Activated naive CD8-positive, alpha-beta T cell treated with anti-CD3 and anti-CD28 coated beads, Interleukin-2, amount 50 U/mL, for 24 hours (primary cell): Measurements from ENCODE around the gene MBOAT2.

Experiments
- ATAC-seq: fragments of 150-1000 bp; cut with Tn5 transposase; one replicate; pipeline ENCODE4 v1.10.0; 2021
- DNase-seq: peaks from one replicate; pipeline ENCODE4 v3.0.0; 2021
- H3K27ac Mint-ChIP-seq: one replicate; pipeline ENCODE4 v1.8.0; 2021; ENCODE audit warnings: mild to moderate bottlenecking, mixed read lengths
- H3K27me3 Mint-ChIP-seq: one replicate; pipeline ENCODE4 v1.8.0; 2021; ENCODE audit warnings: mixed read lengths
- H3K36me3 Mint-ChIP-seq: one replicate; pipeline ENCODE4 v1.8.0; 2021; ENCODE audit warnings: low read depth, mixed read lengths
- H3K4me1 Mint-ChIP-seq: one replicate; pipeline ENCODE4 v1.8.0; 2021; ENCODE audit warnings: mixed read lengths
- H3K4me3 Mint-ChIP-seq: one replicate; pipeline ENCODE4 v1.8.0; 2021; ENCODE audit warnings: mild to moderate bottlenecking, moderate library complexity, mixed read lengths
- H3K9me3 Mint-ChIP-seq: one replicate; pipeline ENCODE4 v1.8.0; 2021; ENCODE audit warnings: mixed read lengths

MBOAT2 gene

DNA sequence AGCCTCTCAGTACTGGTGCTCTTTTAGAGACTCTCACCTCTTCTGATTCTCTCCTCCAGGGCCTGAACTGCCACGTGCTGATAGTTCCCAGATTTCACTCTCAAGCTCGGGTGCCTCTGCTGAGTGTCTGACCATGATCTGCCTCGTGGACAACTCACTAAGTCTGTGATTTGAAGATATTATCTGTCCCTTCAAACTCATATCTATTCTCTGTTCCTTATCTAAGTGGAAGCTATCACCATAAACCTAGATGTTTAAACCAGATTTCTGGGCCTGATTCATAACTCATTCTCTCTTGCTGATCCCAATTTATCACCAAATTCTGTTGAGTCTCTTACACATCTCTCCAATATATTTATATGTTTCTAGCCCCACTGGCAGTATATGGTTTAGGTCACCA is 136.1 kb downstream of the MBOAT2 start:
- H3K27ac Mint-ChIP-seq: no peak overlapping the region
- no peaks in the 10 kb centered on the region for H3K4me1 Mint-ChIP-seq
- H3K9me3 Mint-ChIP-seq: no peaks in the 10 kb centered on the region
- ATAC-seq (no peak), DNase-seq (no peak)
- no peaks in the 10 kb centered on the region for H3K27me3 Mint-ChIP-seq
- H3K36me3 Mint-ChIP-seq: no peaks in the 10 kb centered on the region
- H3K4me3 Mint-ChIP-seq: no peak overlapping the region

DNA sequence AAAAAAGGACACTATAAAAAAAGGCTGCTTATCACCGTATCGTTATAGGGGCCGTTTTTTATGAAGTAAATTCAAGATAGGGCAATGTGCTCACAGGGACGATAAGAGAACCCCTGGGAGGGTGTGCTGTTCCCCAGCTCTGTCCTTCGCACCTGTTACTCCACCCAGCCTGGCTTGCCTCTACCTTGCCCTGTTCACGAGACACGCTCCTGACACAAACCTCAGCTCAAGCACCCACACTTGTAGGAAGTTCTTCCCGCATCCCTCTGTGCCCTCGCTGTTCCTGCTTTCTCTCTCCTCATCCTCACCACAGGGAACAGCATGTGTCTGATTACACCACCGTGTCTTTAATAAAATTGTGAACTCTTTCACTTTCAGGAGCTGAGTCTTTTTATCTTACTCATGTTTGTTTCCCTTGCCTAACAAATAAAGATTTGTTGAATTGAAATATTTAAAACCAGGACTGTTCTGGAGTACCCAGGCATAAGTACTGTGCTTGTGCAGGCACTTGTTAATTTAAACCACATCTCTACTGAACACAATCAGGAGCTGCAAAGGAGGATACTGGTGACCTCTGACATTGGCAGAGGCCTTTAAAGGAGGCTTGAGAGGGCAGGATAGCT is 140.0 kb downstream of the MBOAT2 start:
- Mint-ChIP-seq H3K36me3 (no peaks in the 10 kb centered on the region), H3K4me1 (no peaks in the 10 kb centered on the region)

DNA sequence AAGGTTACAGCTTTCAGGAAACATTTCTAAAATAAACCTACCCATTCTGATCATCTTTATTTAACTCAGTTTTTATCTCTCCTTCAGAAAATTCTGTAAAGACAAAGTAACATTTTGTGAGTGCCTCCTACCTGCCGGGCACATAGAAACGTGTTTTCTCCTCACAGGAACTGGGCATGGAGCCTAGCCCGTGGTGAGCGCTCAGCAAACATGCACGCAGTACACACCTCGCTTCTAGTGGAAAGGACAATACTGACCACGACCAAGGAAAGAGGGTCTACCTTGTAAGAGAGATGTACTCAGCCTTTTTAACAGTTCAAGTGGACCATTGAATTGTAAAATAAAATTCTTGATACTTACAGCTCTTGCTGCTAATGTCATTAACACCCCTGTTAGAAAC is 141.3 kb downstream of the MBOAT2 start:
- Mint-ChIP-seq H3K36me3 (no peaks in the 10 kb centered on the region), H3K27me3 (no peaks in the 10 kb centered on the region), H3K9me3 (no peaks in the 10 kb centered on the region), H3K4me3 (no peak overlapping the region), H3K4me1 (no peaks in the 10 kb centered on the region), H3K27ac (no peak overlapping the region)
- no peak for DNase-seq
- no peak for ATAC-seq

More for the DNA sequence above, 140.0 kb downstream of the MBOAT2 start:
- Mint-ChIP-seq H3K27me3 (no peaks in the 10 kb centered on the region), H3K27ac (no peak overlapping the region), H3K9me3 (no peaks in the 10 kb centered on the region), H3K4me3 (no peak overlapping the region)
- DNase-seq (no peak), ATAC-seq (no peak)

DNA sequence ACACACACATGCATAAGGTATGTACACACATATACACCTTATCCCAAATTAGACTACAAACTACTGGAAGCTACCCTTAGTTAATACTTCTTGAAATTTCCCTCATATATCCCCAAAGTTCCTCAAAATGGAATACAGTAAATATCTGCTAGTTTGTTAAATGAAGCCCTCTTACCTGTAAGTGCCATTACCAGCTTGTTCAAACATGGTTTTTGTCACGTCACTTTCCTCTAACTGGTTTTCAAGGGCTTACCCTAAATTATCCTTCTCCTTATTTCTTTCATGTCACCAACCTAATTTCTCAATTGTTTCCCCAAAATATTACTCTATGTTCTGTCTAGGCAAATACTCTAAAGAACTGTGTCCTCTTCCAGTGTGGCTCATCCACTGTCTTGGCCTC is 141.7 kb downstream of the MBOAT2 start:
- Mint-ChIP-seq H3K4me1 (no peaks in the 10 kb centered on the region), H3K27ac (no peak overlapping the region), H3K4me3 (no peak overlapping the region), H3K27me3 (no peaks in the 10 kb centered on the region), H3K36me3 (no peaks in the 10 kb centered on the region), H3K9me3 (no peaks in the 10 kb centered on the region)
- ATAC-seq: no peak
- DNase-seq: no peak

DNA sequence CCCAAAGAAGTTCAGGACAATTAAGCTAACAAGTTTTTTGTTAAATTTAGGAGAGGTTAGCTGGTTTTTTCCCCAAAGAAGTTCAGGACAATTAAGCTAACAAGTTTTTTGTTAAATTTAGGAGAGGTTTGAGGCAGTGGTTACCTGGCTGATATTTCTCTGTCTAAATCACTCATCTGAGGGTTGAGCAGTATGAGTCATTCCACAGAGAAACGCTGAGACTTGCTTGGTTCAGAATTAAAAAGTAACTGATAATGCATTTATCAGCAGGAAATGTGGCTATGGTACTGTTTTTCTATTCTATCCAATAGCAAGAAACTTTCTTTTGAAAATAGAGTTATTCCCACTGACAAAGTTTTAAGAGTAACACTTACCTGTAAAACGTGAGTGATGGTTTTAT is 143.2 kb downstream of the MBOAT2 start:
- no peaks in the 10 kb centered on the region for H3K4me1 Mint-ChIP-seq
- no peaks in the 10 kb centered on the region for H3K27me3 Mint-ChIP-seq
- H3K4me3 Mint-ChIP-seq: no peak overlapping the region
- no peaks in the 10 kb centered on the region for H3K36me3 Mint-ChIP-seq
- no peak overlapping the region for H3K27ac Mint-ChIP-seq
- ATAC-seq (no peak), DNase-seq (no peak)
- H3K9me3 Mint-ChIP-seq: no peaks in the 10 kb centered on the region

DNA sequence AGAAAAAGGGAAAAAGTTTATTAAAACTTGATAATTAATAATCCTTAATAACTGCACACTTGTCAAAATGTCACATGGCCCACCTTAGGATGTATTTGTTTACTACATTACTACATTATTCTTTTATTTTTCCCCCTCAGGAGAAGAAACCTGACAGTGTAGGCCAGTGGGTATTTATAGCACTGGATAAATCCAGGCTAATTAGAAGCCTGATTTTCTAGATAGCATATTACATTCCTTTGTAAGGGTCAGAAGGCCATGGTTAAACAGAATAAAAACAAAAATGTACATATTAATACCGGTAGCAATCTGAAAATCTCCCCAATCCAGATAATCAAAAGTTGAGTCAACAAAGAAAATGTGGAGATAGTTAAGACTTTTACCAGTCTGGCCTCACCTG is 144.6 kb downstream of the MBOAT2 start:
- H3K36me3 Mint-ChIP-seq: no peaks in the 10 kb centered on the region
- DNase-seq (no peak), ATAC-seq (no peak)
- H3K4me1 Mint-ChIP-seq: no peaks in the 10 kb centered on the region
- no peaks in the 10 kb centered on the region for H3K9me3 Mint-ChIP-seq
- H3K27ac Mint-ChIP-seq: no peak overlapping the region
- no peak overlapping the region for H3K4me3 Mint-ChIP-seq
- H3K27me3 Mint-ChIP-seq: no peaks in the 10 kb centered on the region

DNA sequence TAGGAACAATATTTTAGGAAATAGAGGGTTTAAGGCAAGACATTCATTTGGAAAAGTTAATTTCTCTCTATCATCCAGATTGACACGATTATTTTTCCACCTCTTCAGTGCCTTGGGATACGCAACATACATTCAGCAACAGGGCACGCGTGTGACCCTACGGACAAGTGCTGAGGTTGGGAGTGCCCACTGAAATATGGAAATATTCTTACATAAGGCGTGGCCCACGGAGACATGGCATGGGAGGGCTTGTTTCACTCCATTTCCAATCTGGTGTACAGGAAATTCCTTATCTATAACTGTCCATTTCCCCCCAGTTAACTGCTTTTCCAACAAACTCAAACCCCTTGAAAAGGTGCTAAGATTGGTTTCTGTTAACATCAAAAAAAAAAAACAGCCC is 145.2 kb downstream of the MBOAT2 start:
- no peak for ATAC-seq
- Mint-ChIP-seq H3K27ac (no peak overlapping the region), H3K4me3 (no peak overlapping the region), H3K4me1 (no peaks in the 10 kb centered on the region), H3K9me3 (no peaks in the 10 kb centered on the region), H3K27me3 (no peaks in the 10 kb centered on the region), H3K36me3 (no peaks in the 10 kb centered on the region)
- DNase-seq: no peak

DNA sequence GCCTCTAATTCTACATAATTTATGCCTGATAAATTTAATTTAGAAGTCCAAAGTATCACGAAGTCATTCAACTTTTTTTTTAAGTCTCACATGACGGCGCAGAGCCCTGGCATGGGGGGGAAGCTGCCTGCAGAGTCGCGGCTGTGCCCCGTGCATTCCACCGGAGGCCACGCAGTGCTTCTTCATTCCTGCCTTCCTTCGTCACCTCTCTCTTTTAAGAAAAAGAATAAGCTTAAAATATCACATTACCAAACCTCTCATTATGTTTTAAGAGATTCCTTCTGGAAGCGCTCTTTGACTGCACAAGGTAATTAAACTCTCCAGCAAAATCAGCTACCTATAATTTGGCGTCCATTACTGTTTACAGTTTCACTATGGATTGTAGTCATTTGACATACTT is 145.8 kb downstream of the MBOAT2 start:
- Mint-ChIP-seq H3K27ac (no peak overlapping the region), H3K9me3 (no peaks in the 10 kb centered on the region), H3K27me3 (no peaks in the 10 kb centered on the region), H3K36me3 (no peaks in the 10 kb centered on the region), H3K4me1 (no peaks in the 10 kb centered on the region), H3K4me3 (no peak overlapping the region)
- no peak for DNase-seq
- ATAC-seq: no peak

DNA sequence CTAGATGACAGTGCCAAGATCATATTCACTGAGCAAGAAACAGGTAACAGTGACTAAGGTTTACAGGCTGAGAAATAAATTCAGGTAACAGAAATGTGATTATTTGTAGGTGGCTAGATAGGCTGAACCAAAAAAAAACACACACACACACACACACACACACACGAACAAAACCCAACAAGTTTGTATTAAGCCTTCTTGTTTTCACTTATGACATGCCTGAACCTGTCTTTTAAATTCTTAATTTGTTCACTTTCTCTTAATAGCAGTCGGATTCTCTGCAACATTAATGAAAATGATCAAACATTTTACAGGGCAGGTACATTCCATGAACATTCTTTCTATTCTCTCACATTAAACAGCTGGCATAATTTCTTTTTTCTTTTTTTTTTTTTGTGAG is 147.3 kb downstream of the MBOAT2 start:
- Mint-ChIP-seq H3K9me3 (no peaks in the 10 kb centered on the region), H3K36me3 (no peaks in the 10 kb centered on the region), H3K4me1 (no peaks in the 10 kb centered on the region), H3K27me3 (no peaks in the 10 kb centered on the region), H3K27ac (no peak overlapping the region), H3K4me3 (no peak overlapping the region)
- ATAC-seq (no peak), DNase-seq (no peak)

DNA sequence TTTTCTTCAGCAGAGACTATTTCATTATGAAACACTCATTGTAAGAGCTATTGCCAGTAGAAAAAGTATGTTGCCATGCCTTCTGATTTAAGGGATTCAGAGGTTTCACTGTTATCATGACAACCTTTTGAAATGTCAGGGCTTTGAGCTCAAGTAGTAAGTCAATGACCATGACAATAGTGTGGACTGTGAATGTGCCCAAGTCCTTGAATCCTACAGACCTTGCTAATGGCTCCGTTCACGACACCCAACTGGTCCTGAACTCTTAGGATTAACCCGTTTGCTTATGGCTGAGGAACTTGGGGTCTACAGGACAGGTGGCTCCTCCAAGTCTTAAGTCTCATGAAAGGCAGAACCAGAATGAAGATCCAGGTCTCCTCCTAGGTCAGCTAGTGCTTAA is 148.5 kb downstream of the MBOAT2 start:
- H3K27me3 Mint-ChIP-seq: no peaks in the 10 kb centered on the region
- DNase-seq: no peak
- H3K36me3 Mint-ChIP-seq: no peaks in the 10 kb centered on the region
- no peaks in the 10 kb centered on the region for H3K4me1 Mint-ChIP-seq
- ATAC-seq: no peak
- no peak overlapping the region for H3K27ac Mint-ChIP-seq
- H3K9me3 Mint-ChIP-seq: no peaks in the 10 kb centered on the region
- H3K4me3 Mint-ChIP-seq: no peak overlapping the region

DNA sequence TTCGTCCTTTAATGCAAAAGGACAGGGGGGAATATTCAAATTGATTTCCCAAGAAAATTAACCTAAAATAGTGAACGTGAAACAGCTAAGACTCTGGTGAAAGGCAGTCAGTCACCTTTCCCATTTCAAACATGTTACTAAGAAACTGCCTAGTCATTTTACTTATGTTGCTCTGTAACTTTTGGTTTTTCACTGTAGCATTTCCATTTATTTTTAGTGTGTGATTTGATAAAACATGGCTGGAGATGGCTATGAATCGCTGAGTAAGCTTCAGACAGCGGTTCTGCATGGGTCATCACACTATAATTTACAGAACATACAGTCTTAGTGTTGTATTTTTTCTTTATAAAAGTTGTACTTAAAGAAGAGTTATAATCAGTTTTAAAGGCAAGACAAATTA is 150.1 kb downstream of the MBOAT2 start:
- ATAC-seq (no peak), DNase-seq (no peak)
- no peaks in the 10 kb centered on the region for H3K4me1 Mint-ChIP-seq
- no peaks in the 10 kb centered on the region for H3K9me3 Mint-ChIP-seq
- peaks cover 1% of the 10 kb centered on the region for H3K27me3 Mint-ChIP-seq
- no peaks in the 10 kb centered on the region for H3K36me3 Mint-ChIP-seq
- no peak overlapping the region for H3K4me3 Mint-ChIP-seq
- no peak overlapping the region for H3K27ac Mint-ChIP-seq

DNA sequence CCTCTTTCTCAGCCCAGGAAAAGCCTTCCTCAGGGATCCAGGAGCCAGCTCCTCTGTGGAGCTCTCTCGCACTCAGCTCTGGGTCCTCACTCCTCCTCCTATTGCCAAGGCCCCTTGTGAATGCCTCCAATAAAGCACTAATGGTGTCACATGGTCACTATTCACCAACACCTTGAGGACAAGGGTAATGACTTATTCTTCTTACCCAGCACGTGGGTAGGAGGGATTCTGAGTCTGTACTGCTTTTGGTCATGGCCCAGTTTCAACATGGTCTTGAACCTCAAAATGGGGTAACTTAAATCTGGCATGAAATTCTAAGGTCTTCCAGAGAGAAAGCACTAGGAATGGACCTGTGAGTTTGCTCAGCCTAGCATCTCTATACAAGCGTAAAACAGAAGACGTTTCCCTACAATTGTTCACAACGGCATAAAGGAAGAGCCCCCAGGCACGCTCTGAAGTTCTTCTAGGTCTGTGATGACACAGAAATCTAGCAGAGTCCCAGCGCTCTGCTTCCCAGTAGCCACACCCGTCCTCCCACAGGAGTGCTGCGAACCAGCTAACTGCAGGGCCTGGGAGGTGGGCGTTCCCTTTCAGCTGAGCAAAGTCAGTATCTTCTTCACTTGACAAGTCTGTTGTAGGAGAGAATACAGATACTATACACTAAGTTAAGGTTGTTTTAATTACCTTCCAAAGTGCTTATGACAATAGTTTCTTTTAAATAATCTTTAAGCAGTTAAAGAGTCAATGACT is 151.5 kb downstream of the MBOAT2 start:
- ATAC-seq: no peak
- no peaks in the 10 kb centered on the region for H3K9me3 Mint-ChIP-seq
- DNase-seq: no peak
- H3K4me1 Mint-ChIP-seq: no peaks in the 10 kb centered on the region
- no peak overlapping the region for H3K4me3 Mint-ChIP-seq
- H3K27me3 Mint-ChIP-seq: peaks cover 1% of the 10 kb centered on the region
- no peak overlapping the region for H3K27ac Mint-ChIP-seq
- H3K36me3 Mint-ChIP-seq: no peaks in the 10 kb centered on the region

DNA sequence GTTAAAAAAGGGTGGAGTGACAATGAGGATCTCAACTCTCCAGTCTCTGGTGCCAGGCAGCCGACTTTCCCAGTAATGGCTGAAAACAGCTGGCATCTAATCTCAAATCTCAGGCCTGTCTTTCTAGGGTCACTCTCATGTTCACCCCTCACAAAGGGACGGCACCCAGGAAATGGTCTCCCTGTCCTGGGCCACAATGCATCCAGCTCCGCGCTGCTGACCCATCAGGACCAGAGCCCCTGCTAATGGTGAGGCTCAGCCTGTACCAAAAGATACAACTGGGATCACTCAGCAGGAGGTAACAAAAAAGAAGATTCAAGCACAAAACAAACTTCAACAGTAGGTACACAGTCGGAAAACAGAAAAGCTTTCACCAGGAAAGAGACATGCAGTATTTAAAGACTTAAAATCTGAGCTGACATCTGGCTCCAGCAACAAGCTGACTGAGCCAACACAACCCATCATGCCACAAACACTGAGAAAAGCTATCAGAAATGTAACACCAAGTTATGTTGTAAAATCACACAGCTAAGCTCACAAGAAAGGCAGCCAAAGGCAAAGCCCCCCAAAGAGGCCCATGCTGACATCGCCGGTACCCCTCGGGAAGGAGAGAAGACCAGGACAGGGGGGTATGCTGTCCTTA is 152.5 kb downstream of the MBOAT2 start:
- ATAC-seq: no peak
- H3K4me3 Mint-ChIP-seq: no peak overlapping the region
- peaks cover 6% of the 10 kb centered on the region for H3K27me3 Mint-ChIP-seq
- no peaks in the 10 kb centered on the region for H3K9me3 Mint-ChIP-seq
- DNase-seq: no peak
- H3K4me1 Mint-ChIP-seq: no peaks in the 10 kb centered on the region
- no peaks in the 10 kb centered on the region for H3K36me3 Mint-ChIP-seq
- H3K27ac Mint-ChIP-seq: no peak overlapping the region

DNA sequence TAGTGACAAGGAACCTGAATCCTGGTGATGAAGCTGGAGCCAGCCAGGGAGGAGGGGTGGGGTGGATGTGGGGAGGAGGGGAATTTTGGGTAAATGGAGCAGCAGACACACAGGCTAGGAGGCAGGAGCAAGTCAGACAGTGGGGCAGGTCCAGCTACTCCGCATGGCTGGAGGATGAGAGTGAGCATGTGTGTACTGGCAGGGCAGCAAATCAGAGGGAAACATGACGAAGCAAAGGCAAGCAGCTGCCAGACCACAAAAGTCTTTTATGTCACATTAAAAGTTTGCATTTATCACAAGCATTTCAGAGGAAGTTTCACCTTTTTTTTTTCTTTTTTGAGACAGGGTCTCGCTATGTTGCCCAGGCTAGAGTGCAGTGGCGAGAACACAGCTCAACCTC is 154.2 kb downstream of the MBOAT2 start:
- ATAC-seq: no peak
- Mint-ChIP-seq H3K4me3 (no peak overlapping the region), H3K27ac (no peak overlapping the region), H3K36me3 (no peaks in the 10 kb centered on the region), H3K9me3 (no peaks in the 10 kb centered on the region), H3K27me3 (peaks cover 11% of the 10 kb centered on the region), H3K4me1 (no peaks in the 10 kb centered on the region)
- DNase-seq: no peak

DNA sequence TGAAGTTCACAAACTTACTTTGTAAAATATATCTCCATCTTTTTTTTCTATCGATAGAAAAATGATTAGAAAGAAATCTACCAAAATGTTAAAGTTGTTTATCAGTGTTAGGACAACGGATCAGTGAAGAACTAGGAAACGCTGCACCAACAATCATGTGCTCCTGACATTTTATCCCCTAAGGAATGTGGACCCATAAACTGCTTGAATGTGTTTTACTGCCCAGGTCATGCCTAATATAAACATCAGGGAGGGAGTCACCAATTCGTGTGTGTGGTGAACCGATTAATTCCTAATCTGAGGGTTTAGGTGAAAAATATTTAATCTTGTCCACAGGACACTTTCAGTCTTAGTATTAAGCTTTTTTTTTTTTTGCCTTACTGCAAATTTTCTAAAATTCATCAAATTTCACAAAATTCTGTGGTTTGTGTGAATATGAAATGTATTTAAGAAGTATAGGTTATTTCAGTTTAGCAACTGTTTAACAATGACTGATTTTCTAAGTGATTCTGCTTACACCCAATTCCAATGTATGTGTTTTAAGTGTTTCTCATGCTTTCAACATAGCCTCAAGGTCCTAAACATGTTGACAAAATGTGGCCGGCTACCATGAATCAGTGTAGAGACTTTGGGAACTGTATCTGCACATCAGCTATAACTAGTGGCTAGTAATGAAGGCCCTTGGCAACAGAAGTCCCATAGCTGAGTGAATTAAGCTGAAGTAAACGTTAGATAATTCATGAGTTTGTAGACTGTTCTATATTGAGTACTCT is 155.0 kb downstream of the MBOAT2 start:
- Mint-ChIP-seq H3K4me3 (no peak overlapping the region), H3K4me1 (no peaks in the 10 kb centered on the region), H3K9me3 (no peaks in the 10 kb centered on the region), H3K27ac (no peak overlapping the region), H3K27me3 (peaks cover 11% of the 10 kb centered on the region), H3K36me3 (no peaks in the 10 kb centered on the region)
- ATAC-seq (no peak), DNase-seq (no peak)
